ENCODE measurements around the gene SCARB1. TPM values are rescaled to one million over a fixed set of nuclear protein-coding genes. Genes with fewer than 3 reads are reported as not detected.

SCARB1 gene
- total RNA-seq, 1 donor from 2014 or later, result 44.5 TPM

GRCh38 chr12:124809391-124809790 is 54.3 kb downstream of the SCARB1 start:
- DNase-seq (ENCODE audit: low read depth) (no peak), FAIRE-seq (no peak)
- Histone ChIP-seq H3K9me3 (ENCODE audit: insufficient read depth, low read depth, low read length) (no peaks in the 10 kb centered on the region), H3K36me3 (ENCODE audit: insufficient read depth, low read length) (no peaks in the 10 kb centered on the region), H3K4me3 (ENCODE audit: insufficient read depth, low read depth, low read length) (no peak overlapping the region), H3K27ac (ENCODE audit: low read depth, low read length) (no peak overlapping the region), H3K4me2 (ENCODE audit: low read length) (no peak overlapping the region), H3K27me3 (ENCODE audit: insufficient read depth, low read length) (no peaks in the 10 kb centered on the region), H4K20me1 (ENCODE audit: insufficient read depth, low read length) (no peaks in the 10 kb centered on the region), H3K79me2 (ENCODE audit: insufficient read depth, low read length) (no peaks in the 10 kb centered on the region), H2AFZ (ENCODE audit: low read depth, low read length) (no peak overlapping the region), H3K4me1 (ENCODE audit: insufficient read depth, low read length) (no peaks in the 10 kb centered on the region), H3K9ac (ENCODE audit: low read length) (no peak overlapping the region)
- TF ChIP-seq EZH2 (IDR thresholded peaks at IDR 0.05; ENCODE audit: insufficient read depth, low read length) (no peak), CTCF (IDR thresholded peaks at IDR 0.05; ENCODE audit: insufficient read depth, low read depth, low read length) (no peak)
- Mint-ChIP-seq H3K4me3 (ENCODE audit: unreplicated experiment) (no peak overlapping the region), H3K27me3 (ENCODE audit: low read depth, unreplicated experiment) (no peaks in the 10 kb centered on the region), H3K27ac (ENCODE audit: unreplicated experiment) (no peak overlapping the region), H3K4me1 (ENCODE audit: low read depth, unreplicated experiment) (no peaks in the 10 kb centered on the region), H3K9me3 (ENCODE audit: unreplicated experiment) (no peaks in the 10 kb centered on the region), H3K36me3 (ENCODE audit: low read depth, unreplicated experiment) (peaks cover 17% of the 10 kb centered on the region)

GRCh38 chr12:124808272-124808671 is 55.4 kb downstream of the SCARB1 start:
- H3K9ac ChIP-seq (ENCODE audit: low read length), result no peak overlapping the region
- H3K4me2 ChIP-seq (ENCODE audit: low read length), result no peak overlapping the region
- H2AFZ ChIP-seq (ENCODE audit: low read depth, low read length), result no peak overlapping the region
- Mint-ChIP-seq H3K4me1 (ENCODE audit: low read depth, unreplicated experiment) (no peaks in the 10 kb centered on the region), H3K27me3 (ENCODE audit: low read depth, unreplicated experiment) (no peaks in the 10 kb centered on the region), H3K4me3 (ENCODE audit: unreplicated experiment) (no peak overlapping the region), H3K9me3 (ENCODE audit: unreplicated experiment) (no peaks in the 10 kb centered on the region), H3K27ac (ENCODE audit: unreplicated experiment) (no peak overlapping the region), H3K36me3 (ENCODE audit: low read depth, unreplicated experiment) (peaks cover 15% of the 10 kb centered on the region)
- no peak for DNase-seq (ENCODE audit: low read depth)
- FAIRE-seq, result no peak
- H3K27ac ChIP-seq (ENCODE audit: low read depth, low read length), result no peak overlapping the region
- TF ChIP-seq EZH2 (IDR thresholded peaks at IDR 0.05; ENCODE audit: insufficient read depth, low read length) (no peak), CTCF (IDR thresholded peaks at IDR 0.05; ENCODE audit: insufficient read depth, low read depth, low read length) (no peak)
- H3K27me3 ChIP-seq (ENCODE audit: insufficient read depth, low read length), result no peaks in the 10 kb centered on the region
- H3K9me3 ChIP-seq (ENCODE audit: insufficient read depth, low read depth, low read length), result no peaks in the 10 kb centered on the region
- H3K36me3 ChIP-seq (ENCODE audit: insufficient read depth, low read length), result no peaks in the 10 kb centered on the region
- no peak overlapping the region for H3K4me3 ChIP-seq (ENCODE audit: insufficient read depth, low read depth, low read length)
- H3K4me1 ChIP-seq (ENCODE audit: insufficient read depth, low read length), result no peaks in the 10 kb centered on the region
- no peaks in the 10 kb centered on the region for H4K20me1 ChIP-seq (ENCODE audit: insufficient read depth, low read length)
- H3K79me2 ChIP-seq (ENCODE audit: insufficient read depth, low read length), result no peaks in the 10 kb centered on the region

- no peaks in the 10 kb centered on the region for H3K4me1 ChIP-seq (ENCODE audit: insufficient read depth, low read length)
- no peak for DNase-seq (ENCODE audit: low read depth)
- H3K4me1 Mint-ChIP-seq (ENCODE audit: low read depth, unreplicated experiment), result no peaks in the 10 kb centered on the region
- no peaks in the 10 kb centered on the region for H3K27me3 ChIP-seq (ENCODE audit: insufficient read depth, low read length)
- H3K9ac ChIP-seq (ENCODE audit: low read length), result no peak overlapping the region
- no peak for TF ChIP-seq EZH2 (IDR thresholded peaks at IDR 0.05; ENCODE audit: insufficient read depth, low read length)
- no peak for TF ChIP-seq CTCF (IDR thresholded peaks at IDR 0.05; ENCODE audit: insufficient read depth, low read depth, low read length)
- no peaks in the 10 kb centered on the region for H4K20me1 ChIP-seq (ENCODE audit: insufficient read depth, low read length)
- no peak overlapping the region for H3K4me3 ChIP-seq (ENCODE audit: insufficient read depth, low read depth, low read length)
- no peak overlapping the region for H3K27ac ChIP-seq (ENCODE audit: low read depth, low read length)
- no peaks in the 10 kb centered on the region for H3K79me2 ChIP-seq (ENCODE audit: insufficient read depth, low read length)
- H3K4me3 Mint-ChIP-seq (ENCODE audit: unreplicated experiment), result no peak overlapping the region
- H3K27ac Mint-ChIP-seq (ENCODE audit: unreplicated experiment), result no peak overlapping the region
- no peaks in the 10 kb centered on the region for H3K27me3 Mint-ChIP-seq (ENCODE audit: low read depth, unreplicated experiment)
- peaks cover 16% of the 10 kb centered on the region for H3K36me3 Mint-ChIP-seq (ENCODE audit: low read depth, unreplicated experiment)
- no peak overlapping the region for H3K4me2 ChIP-seq (ENCODE audit: low read length)
- no peak for FAIRE-seq
- no peaks in the 10 kb centered on the region for H3K36me3 ChIP-seq (ENCODE audit: insufficient read depth, low read length)
- no peak overlapping the region for H2AFZ ChIP-seq (ENCODE audit: low read depth, low read length)
- no peaks in the 10 kb centered on the region for H3K9me3 ChIP-seq (ENCODE audit: insufficient read depth, low read depth, low read length)
- H3K9me3 Mint-ChIP-seq (ENCODE audit: unreplicated experiment), result peaks cover 2% of the 10 kb centered on the region
Observed at GRCh38 chr12:124805876-124806668, 57.6 kb downstream of the SCARB1 start.

Data from astrocyte (in vitro differentiated cells and primary cell).